Activated naive CD4-positive, alpha-beta T cell (primary cell): ENCODE data around the gene GMCL1.
"Not testable (repeated sequence)": the region's sequence is repeated elsewhere in the genome, so short reads cannot be mapped to it uniquely, and the experiment has no call there.

ENCODE experiments used
- DNase-seq, 4 experiments: peaks; one replicate each; lab custom pipeline; 2025; lab: John Stamatoyannopoulos, UW

Gene GMCL1, protein sequence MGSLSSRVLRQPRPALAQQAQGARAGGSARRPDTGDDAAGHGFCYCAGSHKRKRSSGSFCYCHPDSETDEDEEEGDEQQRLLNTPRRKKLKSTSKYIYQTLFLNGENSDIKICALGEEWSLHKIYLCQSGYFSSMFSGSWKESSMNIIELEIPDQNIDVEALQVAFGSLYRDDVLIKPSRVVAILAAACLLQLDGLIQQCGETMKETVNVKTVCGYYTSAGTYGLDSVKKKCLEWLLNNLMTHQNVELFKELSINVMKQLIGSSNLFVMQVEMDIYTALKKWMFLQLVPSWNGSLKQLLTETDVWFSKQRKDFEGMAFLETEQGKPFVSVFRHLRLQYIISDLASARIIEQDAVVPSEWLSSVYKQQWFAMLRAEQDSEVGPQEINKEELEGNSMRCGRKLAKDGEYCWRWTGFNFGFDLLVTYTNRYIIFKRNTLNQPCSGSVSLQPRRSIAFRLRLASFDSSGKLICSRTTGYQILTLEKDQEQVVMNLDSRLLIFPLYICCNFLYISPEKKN

DNA sequence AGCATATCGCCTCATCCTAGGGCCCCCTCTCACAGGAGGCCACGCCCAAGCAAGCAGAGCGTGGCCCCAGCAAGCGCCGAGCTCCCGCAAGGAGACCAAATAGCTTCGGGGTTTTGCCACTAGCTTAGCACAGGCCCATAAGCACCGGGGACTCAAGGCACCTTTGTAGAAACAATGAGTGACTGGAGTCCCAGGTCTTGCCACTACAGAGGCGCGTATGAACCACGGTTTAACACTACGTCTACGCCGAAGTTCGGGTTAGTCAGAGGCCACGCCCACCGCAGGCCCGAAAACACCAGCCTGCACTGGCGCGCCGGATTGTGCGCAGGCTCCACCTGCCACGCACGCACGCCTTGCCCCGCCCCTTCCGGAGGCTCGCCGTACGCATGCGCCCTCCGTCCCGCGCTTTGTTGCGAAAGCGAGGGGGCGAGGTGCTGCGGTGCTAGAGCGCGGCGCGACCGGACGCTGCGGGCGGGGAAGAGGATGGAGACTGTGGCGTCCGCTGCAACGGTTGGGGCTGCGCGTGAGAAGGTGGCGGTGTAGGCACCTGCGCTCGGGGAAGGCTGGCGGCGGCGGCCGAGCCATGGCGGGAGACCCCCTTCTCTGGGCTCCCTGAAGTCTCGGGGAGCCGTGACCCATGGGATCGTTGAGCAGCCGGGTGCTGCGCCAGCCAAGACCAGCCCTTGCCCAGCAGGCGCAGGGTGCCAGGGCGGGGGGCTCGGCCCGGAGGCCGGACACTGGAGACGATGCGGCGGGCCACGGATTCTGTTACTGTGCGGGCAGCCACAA lies at the start of gene GMCL1:
Gene GMCL1 (plus strand): TSS at position 405 of the 789 bp plus-strand sequence. CDS start 233 bp downstream, at position 638.
- peak; percentile 96 to 99 (median 98) for DNase-seq

DNA sequence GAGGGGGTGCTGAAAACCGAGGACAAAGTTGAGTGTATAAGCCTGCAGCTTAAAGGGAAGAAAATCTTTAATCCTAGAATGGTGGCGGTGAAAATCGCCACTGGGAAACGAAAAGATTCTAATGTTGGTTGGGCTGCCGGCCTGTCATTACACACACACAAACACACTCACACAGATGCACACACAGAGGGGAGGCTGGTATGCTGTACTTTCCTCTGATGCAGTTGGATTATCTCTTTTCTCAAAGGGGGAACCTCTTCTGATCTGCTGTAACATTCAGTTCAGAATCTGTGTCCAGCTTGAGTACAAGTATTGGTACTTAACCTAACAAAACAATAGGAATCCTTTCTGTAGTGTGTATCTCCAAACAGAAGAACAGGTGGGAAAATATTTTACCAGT lies 48.5 kb upstream of the GMCL1 start:
- no peak for DNase-seq

DNA sequence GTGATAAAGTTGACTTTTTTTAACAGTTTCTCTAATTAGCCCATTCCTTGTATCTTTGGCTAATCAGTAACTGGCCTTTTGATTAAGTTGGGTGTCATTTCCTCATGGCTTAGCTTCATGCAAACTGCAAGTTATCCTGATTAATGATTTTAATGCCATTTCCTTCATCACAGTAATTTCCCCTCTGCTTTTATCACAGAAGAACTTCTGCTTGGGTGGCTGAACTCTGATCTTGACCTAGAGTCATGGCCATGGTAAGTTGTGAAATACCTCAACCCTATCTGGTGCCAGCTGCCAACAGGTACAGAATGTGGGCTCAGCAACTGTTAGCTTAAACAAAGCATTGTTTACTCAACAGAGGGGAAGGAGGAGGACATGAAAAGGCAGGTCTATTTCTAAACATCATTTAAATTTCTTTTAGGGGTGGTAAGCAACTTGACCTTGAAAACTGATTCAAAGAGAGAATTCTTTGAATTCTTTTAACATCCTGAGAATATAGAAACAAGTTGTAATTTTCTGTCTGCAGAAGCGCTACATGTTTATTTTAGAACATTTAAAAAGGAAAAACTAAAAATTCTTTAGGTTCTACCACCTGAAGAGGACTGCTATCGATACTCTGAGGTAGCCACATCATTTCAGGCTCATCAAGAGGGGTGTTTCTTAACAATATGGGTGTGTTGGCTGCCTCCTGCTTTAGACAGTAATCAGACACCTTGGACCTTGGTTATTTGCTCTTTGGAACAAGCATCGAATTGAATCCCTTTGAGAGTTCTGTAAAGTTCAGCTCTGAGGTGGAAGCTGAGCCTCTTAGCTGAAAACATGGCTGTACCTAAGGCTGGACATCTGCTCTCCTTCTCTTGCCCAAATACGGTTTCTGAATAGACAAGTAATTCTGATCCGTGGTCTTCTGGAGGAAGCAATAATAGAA lies 47.9 kb upstream of the GMCL1 start:
- DNase-seq = no peak

DNA sequence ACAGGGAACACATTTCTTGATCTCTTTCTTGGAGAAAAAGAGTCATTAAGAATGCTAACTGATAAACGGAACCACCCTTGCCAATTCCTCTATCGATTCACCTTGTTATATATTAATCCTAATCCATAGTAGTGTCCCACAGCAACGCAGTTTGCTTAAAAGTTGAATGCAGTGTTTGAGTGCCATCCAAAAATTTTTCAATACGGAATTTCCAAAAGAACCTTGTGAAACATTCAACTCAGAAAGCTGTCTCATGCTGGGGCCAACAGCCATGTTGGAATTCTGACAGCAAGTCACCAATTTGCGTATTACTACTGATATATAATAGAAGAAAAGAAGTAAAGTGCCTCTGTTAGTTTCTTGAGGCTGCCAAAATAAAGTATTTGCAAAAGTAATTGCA lies 45.2 kb upstream of the GMCL1 start:
- no peak for DNase-seq

DNA sequence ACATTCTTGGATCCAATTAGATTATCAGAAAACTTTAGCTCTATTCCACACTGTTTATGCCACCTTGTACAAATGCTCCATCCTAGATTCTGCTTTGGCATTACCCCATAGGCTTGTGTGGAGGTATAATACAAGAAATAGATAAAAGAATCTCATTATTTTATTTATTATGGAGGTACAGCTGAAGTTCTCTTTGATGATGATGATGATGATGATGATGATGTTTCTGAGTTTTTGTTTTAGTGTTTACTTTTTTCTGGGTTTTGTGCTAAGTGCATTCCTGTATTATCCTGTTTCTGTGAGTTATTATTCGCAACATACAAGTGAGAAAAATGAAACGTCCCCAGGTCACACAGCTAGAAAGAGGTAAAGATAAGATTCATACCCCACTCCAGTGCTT lies 44.1 kb upstream of the GMCL1 start:
- DNase-seq = no peak

DNA sequence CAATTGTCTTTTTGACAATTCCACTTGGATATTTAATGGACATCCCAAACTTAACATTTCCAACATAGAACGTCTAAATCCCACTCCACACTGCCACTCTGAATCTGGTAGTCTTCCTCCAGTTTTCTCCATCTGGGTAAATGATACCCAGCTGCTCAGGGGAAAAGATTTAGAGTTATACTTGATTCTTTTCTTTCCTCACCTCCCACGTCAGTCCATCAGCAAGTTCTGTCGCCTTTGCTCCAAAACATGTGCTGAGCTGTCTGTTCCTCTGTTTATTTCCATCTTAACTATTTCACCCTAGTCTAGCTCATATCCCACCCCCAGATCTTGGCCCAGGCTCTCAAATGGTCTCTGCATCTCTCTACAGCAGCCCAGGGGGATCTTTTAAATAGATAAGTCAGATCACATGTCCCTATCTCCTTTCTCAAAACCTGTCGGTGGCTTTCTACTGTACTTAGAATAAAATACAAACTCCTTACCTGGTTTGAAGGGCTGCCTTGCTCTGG lies 43.4 kb upstream of the GMCL1 start:
- DNase-seq = no peak

DNA sequence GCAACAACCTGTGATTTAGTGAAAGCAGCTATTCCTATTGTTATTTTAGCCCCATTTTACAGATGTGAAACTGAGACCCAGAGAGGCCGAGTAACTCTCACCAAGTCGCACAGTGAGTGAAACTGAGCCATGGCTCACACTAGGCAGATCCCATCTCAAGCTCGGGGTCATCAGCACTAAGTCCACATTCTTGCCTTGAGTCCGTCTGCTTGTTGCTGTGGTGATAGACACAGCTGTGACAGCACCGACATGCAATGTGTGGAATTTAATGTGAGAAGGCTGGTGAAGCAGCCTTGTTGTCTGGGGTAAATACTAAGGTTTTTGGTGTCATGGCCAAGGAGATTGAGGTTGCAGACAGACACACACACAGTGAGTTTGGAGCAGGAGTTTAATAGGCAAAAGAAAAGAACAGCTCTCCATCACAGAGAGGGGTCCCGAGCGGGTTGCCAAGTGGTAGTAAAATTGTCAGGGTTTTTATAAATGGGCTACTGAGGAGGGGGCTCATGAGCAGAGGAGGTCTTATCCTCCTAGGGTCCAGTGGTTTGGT lies 40.2 kb upstream of the GMCL1 start:
- no peak for DNase-seq

DNA sequence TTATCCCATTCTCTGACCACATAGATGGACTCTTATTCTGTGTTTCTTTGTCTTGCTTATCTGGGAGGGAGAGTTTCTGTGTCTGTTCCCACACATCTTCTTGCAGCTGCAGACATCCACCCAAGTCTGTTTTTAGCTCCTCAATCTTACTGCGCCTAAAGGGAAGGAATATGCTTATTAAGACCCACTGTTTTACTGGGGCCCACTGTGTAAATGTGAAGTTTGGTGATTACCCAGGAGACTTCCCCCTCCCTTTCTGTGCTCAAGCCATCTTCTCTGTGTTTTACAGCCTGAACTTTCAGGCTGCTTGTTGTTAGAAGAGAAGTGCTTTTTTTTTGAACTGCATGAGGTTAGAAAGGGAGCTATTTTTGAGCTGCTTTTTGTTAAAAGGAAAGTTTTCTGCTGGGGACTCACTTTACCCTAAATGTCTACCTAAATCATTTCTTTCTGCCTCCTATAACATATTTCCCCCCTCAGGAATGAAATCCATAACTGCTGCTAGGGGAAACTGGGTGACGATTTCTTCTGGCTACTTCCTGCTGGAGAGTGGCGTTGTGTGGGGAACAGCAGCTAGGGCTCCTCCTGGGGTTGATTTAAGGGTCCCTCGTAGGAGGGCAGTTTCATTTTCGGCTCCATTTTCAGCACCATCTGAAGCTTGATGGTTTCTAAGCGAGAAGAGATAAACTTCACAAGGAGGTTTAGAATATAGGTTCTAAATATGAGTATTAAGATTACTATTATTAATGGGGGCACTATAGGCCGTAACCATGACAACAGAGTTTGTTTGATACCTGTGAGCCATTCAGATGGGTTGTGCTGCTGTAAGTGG lies 39.5 kb upstream of the GMCL1 start:
- DNase-seq = no peak

DNA sequence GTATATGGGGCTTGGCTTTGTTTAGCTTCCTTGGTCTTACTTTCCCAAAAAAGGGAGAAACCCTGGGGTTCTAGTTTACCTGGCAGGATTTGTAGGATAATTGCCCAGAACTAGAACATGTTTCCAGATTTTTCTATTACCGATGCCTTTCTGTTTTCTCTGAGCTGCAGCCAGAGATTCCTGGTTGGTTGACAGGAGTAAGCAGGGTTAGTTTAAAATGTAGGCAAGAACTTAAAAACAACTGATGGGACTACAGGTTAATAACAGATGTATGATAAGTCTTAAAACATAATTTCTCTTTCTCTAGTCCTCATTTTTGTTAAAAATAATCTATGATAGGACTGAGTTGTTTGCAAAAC lies 38.9 kb upstream of the GMCL1 start:
- DNase-seq = no peak

DNA sequence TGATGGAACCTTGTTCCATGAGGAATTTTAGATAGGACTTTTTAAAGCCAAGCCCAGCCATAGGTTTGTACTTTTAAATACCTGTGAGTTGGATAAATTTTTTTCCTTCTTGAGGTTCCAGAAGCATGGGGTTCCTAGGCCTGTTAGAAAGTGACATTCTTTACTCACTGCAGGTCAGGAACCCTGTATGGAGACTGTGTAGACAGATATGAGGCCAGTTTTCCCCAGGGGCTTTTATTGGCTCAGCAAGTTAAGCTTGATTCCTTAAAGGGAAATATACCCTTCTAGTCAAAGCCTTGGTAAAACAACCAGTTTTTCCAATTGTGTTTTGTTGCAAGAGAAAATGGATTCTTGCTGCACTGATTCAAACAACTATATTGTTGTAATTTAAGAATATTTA lies 38.4 kb upstream of the GMCL1 start:
- no peak for DNase-seq

DNA sequence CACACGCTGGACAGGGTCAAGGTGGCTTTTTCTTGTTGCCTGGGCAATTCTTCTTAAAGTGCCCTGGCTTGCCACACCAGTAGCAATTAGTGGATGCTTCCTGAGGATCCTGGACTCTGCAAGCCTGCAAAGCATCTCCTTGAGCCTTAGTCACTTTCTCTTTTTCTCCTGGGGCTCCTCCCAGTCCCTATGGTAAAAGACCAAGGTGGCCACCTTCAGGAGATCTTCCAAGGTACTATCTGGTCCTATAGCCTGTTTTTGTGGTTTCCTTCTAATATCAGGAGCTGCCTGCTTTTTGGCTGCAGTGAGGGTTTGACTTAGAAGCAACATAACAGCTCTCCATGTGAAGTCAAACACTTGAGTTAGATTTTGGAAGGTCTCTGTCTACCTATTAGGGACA lies 33.3 kb upstream of the GMCL1 start:
- no peak for DNase-seq

DNA sequence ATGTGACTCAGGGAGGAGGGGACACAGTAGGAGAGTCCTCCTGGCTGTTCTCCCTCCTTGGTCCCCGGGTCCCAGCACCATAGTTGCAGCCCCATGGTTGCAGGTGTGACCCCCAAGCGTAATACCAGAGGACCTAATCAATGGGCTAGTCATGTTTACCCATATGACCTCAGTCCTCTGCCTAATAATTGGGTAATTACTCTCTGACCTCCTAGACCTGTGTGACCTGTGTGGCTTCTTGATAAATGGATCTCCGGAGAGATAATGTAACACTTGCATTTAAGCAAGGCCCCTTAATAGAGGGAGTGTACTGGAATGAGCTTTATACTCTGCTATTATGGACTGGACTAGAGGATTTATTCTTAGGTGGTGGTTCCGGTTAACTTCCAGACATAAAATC lies 32.2 kb upstream of the GMCL1 start:
- no peak for DNase-seq

DNA sequence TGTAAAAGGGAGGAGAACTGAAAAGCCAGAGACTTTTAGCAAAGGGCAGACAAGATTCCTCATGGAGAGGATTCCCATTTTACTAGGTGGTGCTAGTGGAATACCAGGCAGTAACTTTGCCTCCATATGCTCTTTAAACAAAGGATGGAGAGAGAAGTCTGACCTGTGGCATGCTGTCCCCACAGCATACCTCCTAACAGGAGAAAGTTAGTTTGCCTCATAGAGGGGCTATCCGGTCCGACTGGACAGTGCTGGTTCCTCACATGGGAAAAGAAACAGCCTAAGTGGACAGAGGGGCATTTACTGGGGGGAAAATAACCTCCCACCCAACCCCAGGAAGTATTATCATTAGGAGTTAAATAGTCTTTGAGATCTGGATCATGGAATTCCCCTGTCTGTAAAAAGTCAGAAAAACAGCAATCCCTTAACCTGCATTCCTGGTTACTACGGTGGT lies 31.6 kb upstream of the GMCL1 start:
- no peak for DNase-seq

DNA sequence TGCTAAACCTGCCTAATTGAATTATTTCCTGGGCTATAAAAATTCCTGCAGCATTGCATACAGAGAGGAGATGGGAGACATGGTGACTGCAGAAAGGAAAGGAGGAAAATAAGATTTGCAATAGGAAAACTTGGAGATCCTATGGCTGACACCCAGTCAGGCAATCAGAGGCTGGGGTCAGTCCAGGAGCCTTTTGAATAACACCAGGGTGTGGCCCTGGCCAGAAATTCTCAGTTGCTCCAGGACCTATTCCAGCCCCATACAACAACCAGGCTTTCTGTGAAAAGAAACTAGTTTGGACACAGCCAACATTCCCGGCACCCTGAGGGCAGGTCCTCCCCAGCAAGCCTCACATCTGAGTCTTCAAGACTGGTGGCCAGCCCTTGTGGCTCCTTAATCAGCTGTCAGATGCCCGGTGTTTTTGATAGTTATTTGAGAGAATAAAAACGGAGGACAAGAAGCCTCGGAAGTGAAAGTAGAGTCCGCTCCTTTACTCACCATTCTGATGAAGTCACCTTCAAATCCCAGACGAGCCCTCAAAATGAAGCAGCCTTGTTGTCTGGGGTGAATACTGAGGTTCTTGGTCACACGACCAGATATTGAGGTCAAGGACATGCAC lies 31.1 kb upstream of the GMCL1 start:
- DNase-seq = no peak

DNA sequence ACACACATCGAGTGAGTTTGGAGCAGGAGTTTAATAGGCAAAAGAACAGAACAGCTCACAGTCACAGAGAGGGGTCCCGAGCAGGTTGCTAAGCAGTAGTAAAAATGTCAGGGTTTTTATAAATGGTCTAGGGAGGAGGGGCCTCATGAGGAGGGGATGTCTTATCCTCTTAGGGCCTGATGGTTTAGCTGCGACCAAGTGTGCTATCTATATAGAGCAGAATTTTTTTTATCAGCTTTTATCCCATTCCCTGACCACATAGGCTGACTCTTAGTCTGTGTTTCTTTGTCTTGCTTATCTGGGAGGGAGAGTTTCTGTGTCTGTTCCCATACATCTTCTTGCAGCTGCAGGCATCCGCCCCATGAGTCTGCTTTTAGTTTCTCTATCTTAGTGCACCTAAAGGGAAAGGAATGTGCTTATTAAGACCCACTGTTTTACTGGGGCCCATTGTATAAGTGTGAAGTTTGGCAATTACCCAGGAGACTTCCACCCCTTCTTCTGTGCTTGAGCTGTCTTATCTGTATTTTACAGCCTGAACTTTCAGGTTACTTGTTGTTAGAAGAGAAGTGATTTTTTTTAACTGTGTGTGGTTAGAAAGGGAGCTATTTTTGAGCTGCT lies 30.4 kb upstream of the GMCL1 start:
- DNase-seq = no peak

DNA sequence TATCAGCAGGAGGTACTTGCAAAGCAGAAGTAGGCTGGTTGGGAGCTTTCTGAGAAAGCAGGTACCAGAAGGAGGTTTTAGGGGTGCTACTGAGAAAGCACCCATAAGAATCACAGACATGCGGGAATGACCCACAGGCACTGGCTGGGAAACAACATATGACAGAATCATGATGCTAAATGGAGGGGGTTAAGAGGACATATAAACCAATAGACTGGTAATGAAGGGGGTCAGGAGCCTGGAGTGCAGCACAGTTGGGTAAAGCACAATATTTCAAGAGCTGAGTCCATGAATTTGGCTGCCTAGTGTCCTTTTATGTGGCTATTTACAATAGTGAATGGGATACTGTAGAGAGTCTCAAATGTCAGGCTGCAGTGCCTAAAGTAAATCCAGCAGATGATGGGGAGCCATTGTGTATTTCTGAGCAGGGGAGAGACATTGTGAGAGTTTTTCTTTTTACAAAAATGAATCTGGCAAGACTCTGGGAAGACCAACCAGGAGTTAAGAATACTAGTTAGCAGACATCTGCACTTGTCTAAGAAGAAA lies 27.6 kb upstream of the GMCL1 start:
- DNase-seq = no peak

DNA sequence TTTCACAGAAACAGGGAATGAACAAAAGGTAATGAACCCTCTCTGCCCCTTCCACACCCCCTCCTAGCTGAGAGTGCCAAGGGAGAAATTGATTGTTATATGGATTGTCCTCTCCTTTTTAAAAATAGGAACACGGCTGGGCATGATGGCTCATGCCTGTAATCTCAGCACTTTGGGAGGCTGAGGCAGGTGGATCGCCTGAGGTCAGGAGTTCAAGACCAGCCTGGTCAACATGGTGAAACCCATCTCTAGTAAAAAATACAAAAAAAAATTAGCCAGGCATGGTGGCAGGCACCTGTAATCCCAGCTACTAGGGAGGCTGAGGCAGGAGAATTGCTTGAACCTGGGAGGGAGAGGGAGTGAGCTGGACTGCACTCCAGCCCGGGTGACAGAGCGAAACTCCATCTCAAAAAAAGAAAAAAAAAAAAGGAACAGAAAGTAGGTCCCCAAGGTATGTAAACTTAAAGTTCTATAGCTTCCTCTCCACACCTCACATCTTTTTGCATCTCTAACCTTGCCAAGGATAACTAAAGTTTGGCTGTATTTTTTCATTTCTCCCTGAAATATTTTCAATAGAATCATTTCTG lies 26.6 kb upstream of the GMCL1 start:
- DNase-seq = not testable (repeated sequence)

DNA sequence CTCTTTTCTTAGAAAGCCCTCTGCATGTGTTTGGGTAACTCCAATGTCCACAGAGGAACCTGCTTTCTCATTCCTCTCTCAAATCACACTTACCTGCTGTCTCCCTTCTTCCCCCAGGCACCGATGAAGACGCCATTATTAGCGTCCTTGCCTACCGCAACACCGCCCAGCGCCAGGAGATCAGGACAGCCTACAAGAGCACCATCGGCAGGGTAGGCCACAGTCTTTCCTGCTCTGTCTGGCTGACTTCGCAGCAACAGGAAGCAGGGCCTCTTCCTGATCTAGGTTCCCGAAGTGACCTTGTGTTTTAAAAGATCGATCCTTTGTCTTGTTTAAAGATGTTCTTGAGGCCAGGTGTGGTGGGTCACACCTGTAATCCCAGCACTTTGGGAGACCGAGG lies 25.0 kb upstream of the GMCL1 start:
- no peak for DNase-seq

DNA sequence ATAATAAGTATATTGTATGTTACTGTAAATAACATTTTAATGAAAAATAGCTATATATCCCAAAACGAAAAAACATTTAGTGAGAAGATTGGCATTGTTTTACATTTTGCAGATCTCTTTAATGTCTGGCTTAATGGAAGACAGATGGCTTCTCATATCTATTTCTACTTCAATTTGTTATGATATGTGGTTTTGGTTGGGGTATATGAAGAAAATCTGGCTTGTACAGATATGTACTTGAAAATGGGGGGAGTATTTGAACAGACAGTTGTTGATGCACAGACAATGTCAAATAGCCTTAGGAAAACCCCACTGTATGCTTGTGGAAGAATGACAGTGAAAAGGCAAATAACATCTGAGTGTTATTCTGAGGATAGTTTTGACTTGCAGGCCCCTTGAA lies 23.6 kb upstream of the GMCL1 start:
- no peak for DNase-seq
